ENCODE measurements around the gene EIF3B. TPM values are rescaled to one million over a fixed set of nuclear protein-coding genes. Genes with fewer than 3 reads are reported as not detected.

Gene EIF3B
- total RNA-seq, 1 donor from 2014 or later = 120 TPM

DNA sequence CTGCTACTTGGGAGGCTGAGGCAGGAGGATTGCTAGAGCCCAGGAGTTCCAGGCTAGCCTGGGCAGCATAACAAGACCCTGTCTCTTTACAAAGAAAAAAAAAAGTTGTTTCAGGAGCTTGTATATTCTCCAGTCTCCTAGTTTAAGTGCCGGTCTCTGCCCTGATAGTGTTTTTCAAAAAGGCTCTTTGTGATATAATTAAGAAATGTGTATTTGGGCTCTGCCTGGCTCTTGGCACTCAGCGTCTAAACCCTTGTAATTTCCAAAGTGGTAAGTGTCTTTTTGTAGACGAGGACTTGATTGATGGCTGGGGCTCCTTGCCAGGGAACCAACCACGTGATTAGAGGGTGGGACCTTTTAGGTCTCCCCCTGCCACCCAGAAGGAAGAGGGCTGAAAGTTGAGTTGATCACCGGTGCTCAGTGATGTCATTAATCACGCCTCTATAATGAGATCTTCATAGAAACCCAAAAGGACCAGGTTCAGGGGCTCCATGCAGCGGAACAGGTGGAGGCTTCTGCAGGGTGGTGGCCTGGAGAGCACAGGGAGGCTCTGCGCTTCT lies 4.4 kb downstream of the EIF3B start:
- H3K9me3 ChIP-seq (ENCODE audit: control insufficient read depth in 3 of 3, low read length in 3 of 3) = no peaks in the 10 kb centered on the region
- H3K4me1 ChIP-seq (ENCODE audit: control insufficient read depth in 3 of 3, insufficient read depth in 3 of 3, low read length in 3 of 3) = peaks cover 19 to 30% (median 28%) of the 10 kb centered on the region in 3 donors
- H3K4me3 ChIP-seq (ENCODE audit: low read length in 3 of 3) = no peak overlapping the region
- no peak overlapping the region for H3K27ac ChIP-seq (ENCODE audit: low read depth, low read length)
- H3K27me3 ChIP-seq (ENCODE audit: control insufficient read depth in 3 of 3, insufficient read depth in 3 of 3, low read length in 3 of 3) = no peaks in the 10 kb centered on the region
- no peak overlapping the region for H3K9ac ChIP-seq (ENCODE audit: low read depth in 1 of 3, low read length in 3 of 3)
- H3K36me3 ChIP-seq (ENCODE audit: control insufficient read depth in 3 of 3, insufficient read depth in 3 of 3, low read length in 3 of 3) = peaks cover 25 to 35% (median 28%) of the 10 kb centered on the region in 3 donors

DNA sequence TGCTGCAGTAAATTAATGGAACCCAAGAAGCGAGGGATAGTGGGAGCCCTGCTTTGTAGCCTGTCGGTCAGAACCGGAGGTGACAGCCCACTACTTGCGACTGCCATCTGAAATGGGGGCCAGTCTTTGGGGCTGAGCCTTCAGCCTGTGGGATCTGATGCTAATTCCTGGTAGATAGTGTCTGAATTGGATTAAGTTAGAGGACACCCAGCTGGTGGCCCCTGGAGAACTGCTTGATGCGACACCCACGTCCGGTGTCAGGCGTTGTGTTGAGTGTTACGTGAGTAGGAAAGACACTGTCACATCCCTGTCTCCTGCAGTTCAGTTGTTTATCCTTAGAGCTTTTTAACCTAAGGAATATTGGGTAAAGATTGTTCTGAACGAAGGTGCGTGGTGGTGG lies 5.0 kb downstream of the EIF3B start:
- Histone ChIP-seq H3K4me1 (ENCODE audit: control insufficient read depth in 3 of 3, insufficient read depth in 3 of 3, low read length in 3 of 3) (peaks cover 19 to 30% (median 28%) of the 10 kb centered on the region in 3 donors), H3K4me3 (ENCODE audit: low read length in 3 of 3) (no peak overlapping the region), H3K36me3 (ENCODE audit: control insufficient read depth in 3 of 3, insufficient read depth in 3 of 3, low read length in 3 of 3) (peaks cover 29 to 40% (median 33%) of the 10 kb centered on the region in 3 donors)

DNA sequence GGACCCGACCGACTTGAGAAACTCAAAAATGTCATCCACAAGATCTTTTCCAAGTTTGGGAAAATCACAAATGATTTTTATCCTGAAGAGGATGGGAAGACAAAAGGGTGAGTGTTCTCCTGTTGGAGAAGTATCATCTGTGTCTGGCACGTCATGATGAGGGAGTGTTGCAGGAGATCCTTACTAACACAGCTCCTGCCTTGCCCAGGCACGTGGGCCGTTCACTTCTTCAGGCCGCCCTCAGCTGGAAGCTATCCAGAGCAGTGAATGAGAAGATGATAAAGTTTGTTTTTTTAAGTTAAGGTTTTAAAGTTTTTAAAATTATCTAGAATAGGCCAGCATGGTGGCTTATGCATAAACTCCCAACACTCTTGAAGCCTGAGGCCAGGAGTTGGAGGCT lies 6.2 kb downstream of the EIF3B start:
- peaks cover 39 to 48% (median 45%) of the 10 kb centered on the region in 3 donors for H3K36me3 ChIP-seq (ENCODE audit: control insufficient read depth in 3 of 3, insufficient read depth in 3 of 3, low read length in 3 of 3)
- no peak overlapping the region for H3K27ac ChIP-seq (ENCODE audit: low read depth, low read length)
- no peak overlapping the region for H3K9ac ChIP-seq (ENCODE audit: low read depth in 1 of 3, low read length in 3 of 3)
- no peaks in the 10 kb centered on the region for H3K27me3 ChIP-seq (ENCODE audit: control insufficient read depth in 3 of 3, insufficient read depth in 3 of 3, low read length in 3 of 3)
- H3K9me3 ChIP-seq (ENCODE audit: control insufficient read depth in 3 of 3, low read length in 3 of 3) = no peaks in the 10 kb centered on the region
- no peak overlapping the region for H3K4me3 ChIP-seq (ENCODE audit: low read length in 3 of 3)
- H3K4me1 ChIP-seq (ENCODE audit: control insufficient read depth in 3 of 3, insufficient read depth in 3 of 3, low read length in 3 of 3) = peaks cover 14 to 24% (median 24%) of the 10 kb centered on the region in 3 donors

More for the DNA sequence above, 5.0 kb downstream of the EIF3B start:
- no peaks in the 10 kb centered on the region for H3K27me3 ChIP-seq (ENCODE audit: control insufficient read depth in 3 of 3, insufficient read depth in 3 of 3, low read length in 3 of 3)
- no peak overlapping the region for H3K9ac ChIP-seq (ENCODE audit: low read depth in 1 of 3, low read length in 3 of 3)
- H3K27ac ChIP-seq (ENCODE audit: low read depth, low read length) = no peak overlapping the region
- no peaks in the 10 kb centered on the region for H3K9me3 ChIP-seq (ENCODE audit: control insufficient read depth in 3 of 3, low read length in 3 of 3)

DNA sequence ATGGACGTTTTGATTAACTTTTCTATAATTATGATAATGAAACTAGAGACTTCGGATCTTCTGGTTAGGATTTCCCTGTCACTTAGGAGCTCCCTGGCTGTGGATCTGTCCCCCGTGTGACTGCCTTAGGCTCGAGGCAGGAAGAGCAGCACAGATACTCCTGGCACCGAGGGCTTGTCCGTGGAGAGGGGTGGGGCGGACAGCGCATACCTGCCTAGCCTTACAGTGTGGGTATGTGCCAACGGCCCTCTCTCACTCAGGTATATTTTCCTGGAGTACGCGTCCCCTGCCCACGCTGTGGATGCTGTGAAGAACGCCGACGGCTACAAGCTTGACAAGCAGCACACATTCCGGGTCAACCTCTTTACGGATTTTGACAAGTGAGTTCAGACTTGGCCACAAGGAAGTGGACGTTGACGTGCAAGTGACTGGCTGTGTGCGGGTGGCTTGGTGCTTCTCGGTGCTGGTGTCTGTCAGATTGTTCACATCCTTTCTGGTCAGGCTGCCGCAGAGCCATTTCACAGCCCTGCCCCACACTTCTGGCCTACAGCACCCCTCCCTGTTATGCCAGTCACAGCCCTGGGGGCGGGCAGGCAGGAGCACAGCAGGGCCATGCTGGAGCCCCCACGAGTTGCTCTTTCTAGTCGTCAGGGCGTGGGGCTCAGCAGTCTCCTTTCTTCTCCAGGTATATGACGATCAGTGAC lies 7.9 kb downstream of the EIF3B start:
- H3K27me3 ChIP-seq (ENCODE audit: control insufficient read depth in 3 of 3, insufficient read depth in 3 of 3, low read length in 3 of 3) = no peaks in the 10 kb centered on the region
- H3K9me3 ChIP-seq (ENCODE audit: control insufficient read depth in 3 of 3, low read length in 3 of 3) = no peaks in the 10 kb centered on the region
- H3K36me3 ChIP-seq (ENCODE audit: control insufficient read depth in 3 of 3, insufficient read depth in 3 of 3, low read length in 3 of 3) = peaks cover 49 to 64% (median 57%) of the 10 kb centered on the region in 3 donors
- H3K4me1 ChIP-seq (ENCODE audit: control insufficient read depth in 3 of 3, insufficient read depth in 3 of 3, low read length in 3 of 3) = peaks cover 0 to 9% (median 8%) of the 10 kb centered on the region in 3 donors
- H3K4me3 ChIP-seq (ENCODE audit: low read length in 3 of 3) = no peak overlapping the region
- no peak overlapping the region for H3K27ac ChIP-seq (ENCODE audit: low read depth, low read length)
- H3K9ac ChIP-seq (ENCODE audit: low read depth in 1 of 3, low read length in 3 of 3) = no peak overlapping the region

DNA sequence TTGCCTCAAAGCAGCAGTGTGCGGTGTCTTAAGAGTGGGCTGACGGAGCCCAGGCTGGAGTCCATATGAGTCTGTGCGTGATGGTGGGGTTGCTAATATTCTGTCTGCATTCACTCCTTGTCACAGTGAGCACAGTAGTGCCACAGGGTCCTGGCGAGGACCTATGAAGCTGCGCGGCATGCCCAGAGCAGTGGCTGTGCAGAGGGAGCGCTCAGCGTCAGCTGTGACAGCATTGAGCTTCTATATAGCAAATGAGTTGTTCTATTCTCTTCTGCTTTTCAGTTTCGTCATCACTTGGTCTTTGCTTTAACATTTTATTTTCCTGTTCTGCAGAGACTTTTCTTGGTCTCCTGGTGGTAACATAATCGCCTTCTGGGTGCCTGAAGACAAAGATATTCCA lies 14.5 kb downstream of the EIF3B start:
- H3K4me3 ChIP-seq (ENCODE audit: low read length in 3 of 3) = no peak overlapping the region
- peaks cover 73 to 85% (median 84%) of the 10 kb centered on the region in 3 donors for H3K36me3 ChIP-seq (ENCODE audit: control insufficient read depth in 3 of 3, insufficient read depth in 3 of 3, low read length in 3 of 3)
- H3K9ac ChIP-seq (ENCODE audit: low read depth in 1 of 3, low read length in 3 of 3) = no peak overlapping the region
- H3K9me3 ChIP-seq (ENCODE audit: control insufficient read depth in 3 of 3, low read length in 3 of 3) = no peaks in the 10 kb centered on the region
- H3K4me1 ChIP-seq (ENCODE audit: control insufficient read depth in 3 of 3, insufficient read depth in 3 of 3, low read length in 3 of 3) = peaks cover 11 to 13% (median 13%) of the 10 kb centered on the region in 3 donors
- no peaks in the 10 kb centered on the region for H3K27me3 ChIP-seq (ENCODE audit: control insufficient read depth in 3 of 3, insufficient read depth in 3 of 3, low read length in 3 of 3)
- H3K27ac ChIP-seq (ENCODE audit: low read depth, low read length) = no peak overlapping the region

DNA sequence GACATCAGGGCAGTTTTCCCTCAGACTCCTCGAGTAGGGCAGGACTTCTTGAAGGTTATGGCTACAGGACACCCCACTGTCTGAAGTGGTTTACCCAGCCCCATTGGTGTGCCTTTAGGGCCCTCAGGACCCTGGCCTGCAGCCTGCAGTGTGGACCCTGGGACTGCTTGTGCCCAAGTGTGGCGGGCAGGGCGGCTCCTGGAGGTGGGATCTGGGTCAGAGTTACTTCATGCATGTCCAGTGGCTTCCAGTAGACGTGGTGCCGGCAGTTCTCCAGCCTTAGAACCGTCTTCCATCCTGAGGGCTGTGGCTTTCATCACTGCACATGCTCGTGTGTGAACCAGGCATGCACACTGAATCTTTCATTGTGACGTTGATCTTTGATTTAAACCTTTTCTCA lies 16.7 kb downstream of the EIF3B start:
- H3K4me1 ChIP-seq (ENCODE audit: control insufficient read depth in 3 of 3, insufficient read depth in 3 of 3, low read length in 3 of 3) = peaks cover 13 to 18% (median 15%) of the 10 kb centered on the region in 3 donors
- H3K9ac ChIP-seq (ENCODE audit: low read depth in 1 of 3, low read length in 3 of 3) = no peak overlapping the region
- H3K4me3 ChIP-seq (ENCODE audit: low read length in 3 of 3) = no peak overlapping the region
- H3K27ac ChIP-seq (ENCODE audit: low read depth, low read length) = no peak overlapping the region
- H3K9me3 ChIP-seq (ENCODE audit: control insufficient read depth in 3 of 3, low read length in 3 of 3) = no peaks in the 10 kb centered on the region
- no peaks in the 10 kb centered on the region for H3K27me3 ChIP-seq (ENCODE audit: control insufficient read depth in 3 of 3, insufficient read depth in 3 of 3, low read length in 3 of 3)
- peaks cover 76 to 88% (median 83%) of the 10 kb centered on the region in 3 donors for H3K36me3 ChIP-seq (ENCODE audit: control insufficient read depth in 3 of 3, insufficient read depth in 3 of 3, low read length in 3 of 3)

DNA sequence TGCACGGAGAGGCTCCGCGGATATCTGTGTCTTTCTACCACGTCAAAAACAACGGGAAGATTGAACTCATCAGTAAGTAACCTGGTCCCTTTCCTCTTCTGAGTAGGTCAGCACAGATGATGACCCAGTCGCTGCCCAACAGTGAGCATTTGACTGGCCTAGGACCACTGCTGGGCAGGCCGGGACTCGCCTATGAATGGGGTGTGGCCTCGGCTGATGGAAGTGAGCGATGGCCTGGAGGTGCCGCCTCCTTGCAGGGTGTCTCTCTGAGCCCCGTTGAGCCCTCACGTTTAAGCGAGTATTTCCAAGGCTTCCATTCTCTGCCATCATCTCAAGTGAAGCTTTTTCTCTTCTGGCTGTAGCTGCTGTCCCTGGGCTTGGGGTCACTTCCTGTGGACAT lies 18.1 kb downstream of the EIF3B start:
- Histone ChIP-seq H3K9me3 (ENCODE audit: control insufficient read depth in 3 of 3, low read length in 3 of 3) (no peaks in the 10 kb centered on the region), H3K27me3 (ENCODE audit: control insufficient read depth in 3 of 3, insufficient read depth in 3 of 3, low read length in 3 of 3) (no peaks in the 10 kb centered on the region), H3K9ac (ENCODE audit: low read depth in 1 of 3, low read length in 3 of 3) (peak overlapping the region in 2 of 3 donors; percentile 33 to 45), H3K27ac (ENCODE audit: low read depth, low read length) (no peak overlapping the region), H3K4me1 (ENCODE audit: control insufficient read depth in 3 of 3, insufficient read depth in 3 of 3, low read length in 3 of 3) (peaks cover 13 to 25% (median 15%) of the 10 kb centered on the region in 3 donors), H3K4me3 (ENCODE audit: low read length in 3 of 3) (no peak overlapping the region), H3K36me3 (ENCODE audit: control insufficient read depth in 3 of 3, insufficient read depth in 3 of 3, low read length in 3 of 3) (peaks cover 79 to 88% (median 82%) of the 10 kb centered on the region in 3 donors)

DNA sequence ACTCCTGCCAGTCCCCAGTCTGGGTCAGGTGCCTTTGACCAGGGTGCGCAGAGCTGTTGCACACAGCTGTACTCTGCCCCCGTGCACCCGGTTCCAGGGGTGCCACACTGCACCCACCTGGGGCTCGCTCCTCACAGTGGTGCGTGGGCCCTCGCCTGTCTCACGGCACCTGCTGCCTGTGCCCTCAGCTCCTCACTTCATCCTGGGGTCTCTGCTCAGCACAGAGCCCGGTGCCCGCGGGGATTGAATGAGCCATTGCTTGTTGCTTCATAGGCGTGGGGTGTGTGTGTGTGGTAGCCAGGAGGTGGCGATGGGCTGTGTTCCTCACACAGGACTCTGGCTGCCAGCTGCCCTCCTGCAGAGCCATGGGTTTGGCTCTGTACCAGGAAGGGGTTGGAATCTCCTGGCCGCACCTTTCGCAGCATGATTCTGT lies 18.5 kb downstream of the EIF3B start:
- no peaks in the 10 kb centered on the region for H3K9me3 ChIP-seq (ENCODE audit: control insufficient read depth in 3 of 3, low read length in 3 of 3)
- H3K36me3 ChIP-seq (ENCODE audit: control insufficient read depth in 3 of 3, insufficient read depth in 3 of 3, low read length in 3 of 3) = peaks cover 80 to 86% (median 82%) of the 10 kb centered on the region in 3 donors
- no peaks in the 10 kb centered on the region for H3K27me3 ChIP-seq (ENCODE audit: control insufficient read depth in 3 of 3, insufficient read depth in 3 of 3, low read length in 3 of 3)
- H3K4me3 ChIP-seq (ENCODE audit: low read length in 3 of 3) = no peak overlapping the region
- H3K4me1 ChIP-seq (ENCODE audit: control insufficient read depth in 3 of 3, insufficient read depth in 3 of 3, low read length in 3 of 3) = peaks cover 13 to 25% (median 15%) of the 10 kb centered on the region in 3 donors
- H3K9ac ChIP-seq (ENCODE audit: low read depth in 1 of 3, low read length in 3 of 3) = peak overlapping the region in 1 of 3 donors; percentile 45
- H3K27ac ChIP-seq (ENCODE audit: low read depth, low read length) = no peak overlapping the region

DNA sequence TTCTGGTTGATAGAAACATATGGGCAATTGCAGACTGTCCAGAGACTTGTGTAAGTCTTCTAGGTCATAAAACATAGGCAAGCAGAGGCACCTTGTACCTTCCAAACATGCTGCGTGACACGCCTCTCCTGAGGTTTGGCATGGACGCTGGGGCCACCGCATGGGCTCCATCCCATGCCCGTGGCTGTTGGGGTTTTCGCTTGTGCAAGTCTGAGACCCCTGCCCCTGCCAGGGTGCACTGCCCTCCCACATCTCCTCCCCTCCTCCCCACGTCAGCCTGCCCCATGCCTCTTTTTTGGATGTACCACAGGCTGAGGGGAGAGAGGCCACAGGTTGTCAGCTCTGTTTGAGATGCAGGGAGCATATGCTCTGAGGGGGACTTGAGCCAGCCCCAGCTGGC lies 19.0 kb downstream of the EIF3B start:
- Histone ChIP-seq H3K9ac (ENCODE audit: low read depth in 1 of 3, low read length in 3 of 3) (no peak overlapping the region), H3K36me3 (ENCODE audit: control insufficient read depth in 3 of 3, insufficient read depth in 3 of 3, low read length in 3 of 3) (peaks cover 77 to 85% (median 80%) of the 10 kb centered on the region in 3 donors), H3K4me3 (ENCODE audit: low read length in 3 of 3) (no peak overlapping the region), H3K9me3 (ENCODE audit: control insufficient read depth in 3 of 3, low read length in 3 of 3) (no peaks in the 10 kb centered on the region), H3K4me1 (ENCODE audit: control insufficient read depth in 3 of 3, insufficient read depth in 3 of 3, low read length in 3 of 3) (peaks cover 13 to 25% (median 15%) of the 10 kb centered on the region in 3 donors), H3K27ac (ENCODE audit: low read depth, low read length) (no peak overlapping the region), H3K27me3 (ENCODE audit: control insufficient read depth in 3 of 3, insufficient read depth in 3 of 3, low read length in 3 of 3) (no peaks in the 10 kb centered on the region)

DNA sequence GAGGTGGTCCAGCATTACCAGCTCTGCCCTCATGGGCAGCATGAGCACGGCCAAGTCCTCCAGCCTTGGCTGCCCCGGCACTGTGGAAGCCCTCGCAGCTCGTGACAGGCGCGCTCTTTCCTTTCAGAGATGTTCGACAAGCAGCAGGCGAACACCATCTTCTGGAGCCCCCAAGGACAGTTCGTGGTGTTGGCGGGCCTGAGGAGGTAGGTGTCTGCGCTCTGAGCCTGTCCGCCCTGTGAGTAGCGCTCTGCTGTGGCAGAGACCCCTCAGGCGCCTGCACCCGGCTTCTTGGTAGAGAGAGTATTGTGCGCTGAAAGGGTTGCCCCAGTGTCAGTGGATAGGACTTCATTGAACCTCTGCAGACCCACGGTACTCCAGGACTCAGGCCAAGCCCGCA lies 19.8 kb downstream of the EIF3B start:
- Histone ChIP-seq H3K9ac (ENCODE audit: low read depth in 1 of 3, low read length in 3 of 3) (no peak overlapping the region), H3K36me3 (ENCODE audit: control insufficient read depth in 3 of 3, insufficient read depth in 3 of 3, low read length in 3 of 3) (peaks cover 75 to 85% (median 81%) of the 10 kb centered on the region in 3 donors)

More for the DNA sequence above, 19.8 kb downstream of the EIF3B start:
- no peak overlapping the region for H3K4me3 ChIP-seq (ENCODE audit: low read length in 3 of 3)
- no peak overlapping the region for H3K27ac ChIP-seq (ENCODE audit: low read depth, low read length)
- no peaks in the 10 kb centered on the region for H3K27me3 ChIP-seq (ENCODE audit: control insufficient read depth in 3 of 3, insufficient read depth in 3 of 3, low read length in 3 of 3)
- H3K9me3 ChIP-seq (ENCODE audit: control insufficient read depth in 3 of 3, low read length in 3 of 3) = no peaks in the 10 kb centered on the region
- peaks cover 13 to 25% (median 15%) of the 10 kb centered on the region in 3 donors for H3K4me1 ChIP-seq (ENCODE audit: control insufficient read depth in 3 of 3, insufficient read depth in 3 of 3, low read length in 3 of 3)
